Calu3 (cell line): ENCODE data around the gene CDH19. TPM values are rescaled to one million over a fixed set of nuclear protein-coding genes. Genes with fewer than 3 reads are reported as not detected.
"Not testable (repeated sequence)": the region's sequence is repeated elsewhere in the genome, so short reads cannot be mapped to it uniquely, and the experiment has no call there.

Experiments used
- BruUV-seq: library from RNA; stranded (reverse); fragments of 400-500 nt; replicated peaks from 2 replicates; lab custom pipeline; 2021; lab: Mats Ljungman, UMichigan
- CTCF ChIA-PET: fragments of 300-600 bp; sonication (Branson Sonifier 250); formaldehyde crosslinking; loops from one replicate; lab custom pipeline; 2022; ENCODE audit warnings: antibody characterized with exemption; lab: Charles Lee
- DNase-seq: peaks from one replicate; pipeline ENCODE4 v3.0.0; 2022
- H3K27ac Mint-ChIP-seq: one replicate; pipeline ENCODE4 v1.8.0; 2022; ENCODE audit warnings: mixed read lengths; ENCODE audit not compliant: unreplicated experiment
- H3K27me3 Mint-ChIP-seq: one replicate; pipeline ENCODE4 v1.8.0; 2022; ENCODE audit warnings: mixed read lengths; ENCODE audit not compliant: unreplicated experiment
- H3K36me3 Mint-ChIP-seq: one replicate; pipeline ENCODE4 v1.8.0; 2022; ENCODE audit warnings: mild to moderate bottlenecking, moderate library complexity, mixed read lengths; ENCODE audit not compliant: insufficient read depth, unreplicated experiment
- H3K4me1 Mint-ChIP-seq: one replicate; pipeline ENCODE4 v1.8.0; 2022; ENCODE audit warnings: mild to moderate bottlenecking, low read depth, mixed read lengths; ENCODE audit not compliant: unreplicated experiment
- H3K4me3 Mint-ChIP-seq: one replicate; pipeline ENCODE4 v1.8.0; 2022; ENCODE audit warnings: mild to moderate bottlenecking, low read depth, moderate library complexity, mixed read lengths; ENCODE audit not compliant: unreplicated experiment
- H3K9me3 Mint-ChIP-seq: one replicate; pipeline ENCODE4 v1.8.0; 2022; ENCODE audit warnings: low read depth, mixed read lengths; ENCODE audit not compliant: unreplicated experiment
- CTCF ChIP-seq: fragments of 200-600 bp; IDR thresholded peaks from one replicate; pipeline ENCODE4 v1.8.0; 2022; ENCODE audit warnings: antibody characterized with exemption; ENCODE audit not compliant: unreplicated experiment
- intact Hi-C: fragments of 100-400 bp; cut with micrococcal nuclease; formaldehyde crosslinking; loops from one replicate; pipeline ENCODE4 v1.10.0; 2022; ENCODE audit not compliant: unreplicated experiment
- total RNA-seq: library from RNA; stranded (reverse); gene quantifications from 2 replicates; pipeline ENCODE4 v1.2.3, GENCODE V29; 2022

CDH19 gene
- total RNA-seq, 1 experiment from 2014 or later: 0.33 TPM

- Mint-ChIP-seq H3K4me1 (peaks cover 14% of the 10 kb centered on the region), H3K4me3 (no peak overlapping the region), H3K9me3 (peaks cover 3% of the 10 kb centered on the region), H3K27me3 (no peaks in the 10 kb centered on the region), H3K27ac (peak overlapping the region; percentile 36), H3K36me3 (no peaks in the 10 kb centered on the region)
- CTCF ChIA-PET: interaction anchor here (0.6 to 1.2 kb wide), 2 partner anchors 14 to 180 kb away, joined by 3 to 4 read pairs; no protein-coding TSS in a partner anchor
- intact Hi-C loops: loop anchor here (2.0 to 10.0 kb wide), 4 partner anchors 143 to 773 kb away; no protein-coding TSS in a partner anchor
- BruUV-seq: no TSS peak
- DNase-seq: no peak
- no peak for TF ChIP-seq CTCF
These were observed 106.5 kb downstream of the CDH19 start for GRCh38 chr18:66497351-66497750.

GRCh38 chr18:66495844-66496243, 108.0 kb downstream of the CDH19 start:
- peak; percentile 67 for TF ChIP-seq CTCF
- Mint-ChIP-seq H3K9me3 (no peaks in the 10 kb centered on the region), H3K36me3 (no peaks in the 10 kb centered on the region), H3K4me1 (peaks cover 6% of the 10 kb centered on the region), H3K27ac (no peak overlapping the region), H3K4me3 (no peak overlapping the region), H3K27me3 (no peaks in the 10 kb centered on the region)
- intact Hi-C loops: loop anchor here (1.0 to 10.0 kb wide), 6 partner anchors 141 to 771 kb away; no protein-coding TSS in a partner anchor
- CTCF ChIA-PET: interaction anchor here (0.5 to 1.5 kb wide), 8 partner anchors 12 to 770 kb away, joined by 3 to 6 read pairs (median 4); no protein-coding TSS in a partner anchor
- peak; percentile 90 for DNase-seq
- no TSS peak for BruUV-seq

GRCh38 chr18:66473882-66474281, 130.0 kb downstream of the CDH19 start:
- intact Hi-C loops: no loop called here

GRCh38 chr18:66466184-66466583, 137.7 kb downstream of the CDH19 start:
- BruUV-seq, CTCF ChIA-PET, H3K27ac Mint-ChIP-seq: not testable (repeated sequence)

More at GRCh38 chr18:66473882-66474281, 130.0 kb downstream of the CDH19 start:
- no peak for TF ChIP-seq CTCF
- DNase-seq: no peak
- Mint-ChIP-seq H3K9me3 (no peaks in the 10 kb centered on the region), H3K4me3 (no peak overlapping the region), H3K4me1 (peaks cover 16% of the 10 kb centered on the region), H3K27me3 (no peaks in the 10 kb centered on the region), H3K27ac (no peak overlapping the region), H3K36me3 (no peaks in the 10 kb centered on the region)
- no TSS peak for BruUV-seq
- CTCF ChIA-PET: no interaction called here

GRCh38 chr18:66461344-66461743, 142.5 kb downstream of the CDH19 start:
- Mint-ChIP-seq H3K4me1 (peaks cover 7% of the 10 kb centered on the region), H3K27ac (no peak overlapping the region), H3K36me3 (no peaks in the 10 kb centered on the region), H3K4me3 (no peak overlapping the region), H3K27me3 (no peaks in the 10 kb centered on the region), H3K9me3 (no peaks in the 10 kb centered on the region)
- intact Hi-C loops: no loop called here
- no TSS peak for BruUV-seq
- CTCF ChIA-PET: no interaction called here
- TF ChIP-seq CTCF: no peak
- DNase-seq: no peak

More at GRCh38 chr18:66466184-66466583, 137.7 kb downstream of the CDH19 start:
- H3K27me3 Mint-ChIP-seq, H3K9me3 Mint-ChIP-seq, DNase-seq, intact Hi-C loops, H3K4me3 Mint-ChIP-seq, H3K36me3 Mint-ChIP-seq, H3K4me1 Mint-ChIP-seq: not testable (repeated sequence)
